ENCODE data around the gene KAT14. TPM values are rescaled to one million over a fixed set of nuclear protein-coding genes. Genes with fewer than 3 reads are reported as not detected.

KAT14 gene, protein sequence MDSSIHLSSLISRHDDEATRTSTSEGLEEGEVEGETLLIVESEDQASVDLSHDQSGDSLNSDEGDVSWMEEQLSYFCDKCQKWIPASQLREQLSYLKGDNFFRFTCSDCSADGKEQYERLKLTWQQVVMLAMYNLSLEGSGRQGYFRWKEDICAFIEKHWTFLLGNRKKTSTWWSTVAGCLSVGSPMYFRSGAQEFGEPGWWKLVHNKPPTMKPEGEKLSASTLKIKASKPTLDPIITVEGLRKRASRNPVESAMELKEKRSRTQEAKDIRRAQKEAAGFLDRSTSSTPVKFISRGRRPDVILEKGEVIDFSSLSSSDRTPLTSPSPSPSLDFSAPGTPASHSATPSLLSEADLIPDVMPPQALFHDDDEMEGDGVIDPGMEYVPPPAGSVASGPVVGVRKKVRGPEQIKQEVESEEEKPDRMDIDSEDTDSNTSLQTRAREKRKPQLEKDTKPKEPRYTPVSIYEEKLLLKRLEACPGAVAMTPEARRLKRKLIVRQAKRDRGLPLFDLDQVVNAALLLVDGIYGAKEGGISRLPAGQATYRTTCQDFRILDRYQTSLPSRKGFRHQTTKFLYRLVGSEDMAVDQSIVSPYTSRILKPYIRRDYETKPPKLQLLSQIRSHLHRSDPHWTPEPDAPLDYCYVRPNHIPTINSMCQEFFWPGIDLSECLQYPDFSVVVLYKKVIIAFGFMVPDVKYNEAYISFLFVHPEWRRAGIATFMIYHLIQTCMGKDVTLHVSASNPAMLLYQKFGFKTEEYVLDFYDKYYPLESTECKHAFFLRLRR
- 11.5 and 11.8 TPM in 2 replicates for total RNA-seq

DNA sequence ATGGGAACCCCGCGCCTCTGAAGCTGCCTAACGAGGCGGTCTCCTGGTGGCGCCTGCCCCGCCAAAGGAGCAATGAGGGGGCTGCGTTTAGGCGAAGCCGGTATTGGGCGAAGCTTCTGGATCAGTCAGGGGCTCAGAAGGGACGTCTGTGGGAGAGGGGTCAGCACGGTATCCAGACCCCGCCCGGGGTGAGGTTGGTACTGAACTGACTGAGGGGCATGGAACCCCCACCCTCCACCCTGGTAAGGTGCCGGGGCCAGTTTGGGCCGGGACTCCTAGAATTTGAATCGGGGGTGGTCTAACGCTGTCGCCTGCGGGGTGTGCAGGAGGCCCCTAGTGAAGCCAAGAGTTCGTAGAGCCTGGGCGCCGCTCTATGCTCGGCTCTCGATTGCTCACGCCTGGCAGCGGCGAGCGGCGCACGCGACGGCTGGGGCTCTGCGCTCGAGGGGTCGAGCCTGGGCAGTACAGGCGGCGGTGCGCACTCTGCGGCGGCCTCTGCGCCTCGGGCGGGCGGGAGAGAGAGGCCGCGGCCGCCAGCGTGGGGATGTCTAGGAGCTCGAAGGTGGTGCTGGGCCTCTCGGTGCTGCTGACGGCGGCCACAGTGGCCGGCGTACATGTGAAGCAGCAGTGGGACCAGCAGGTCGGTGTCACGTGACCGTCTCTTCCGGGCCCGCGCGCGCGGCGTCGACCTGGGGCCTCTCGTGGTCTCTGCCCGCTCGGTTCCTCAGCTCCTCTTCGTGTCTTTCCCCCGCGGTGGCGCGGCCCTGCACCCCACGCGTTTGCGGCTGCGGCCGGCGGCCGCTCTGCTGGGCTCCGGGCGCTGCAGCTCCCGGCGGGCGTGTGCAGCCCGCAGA is at the start of gene KAT14, which contains the start of gene PET117:
KAT14 (plus strand) TSS at position 452 of the 854 bp plus-strand sequence. CDS start 4,798 bp downstream, outside the sequence.
PET117 (plus strand) TSS at position 452 of the 854 bp plus-strand sequence; CDS start at position 545, 93 bp downstream.

Other genes with a start within 250 kb of the KAT14 start
- gene SNX5, start 169.1 kb upstream of the KAT14 start, total RNA-seq: 78.1 and 118 TPM in 2 replicates
- gene MGME1, start 168.8 kb upstream of the KAT14 start, total RNA-seq: 5.1 and 13.0 TPM in 2 replicates
- gene OVOL2, start 79.9 kb upstream of the KAT14 start, total RNA-seq: not detected in 2 replicates
- gene PET117, start within 50 bp of the KAT14 start, total RNA-seq: 9.9 and 11.7 TPM in 2 replicates
- 19.2 and 25.4 TPM in 2 replicates for gene ZNF133, start 150.7 kb downstream of the KAT14 start, total RNA-seq